Astrocyte (in vitro differentiated cells and primary cell): ENCODE data around the gene LUZP4.

Experiments used
- EZH2 ChIP-seq: IDR thresholded peaks from 2 replicates; pipeline ENCODE4 v1.6.1; 2012; ENCODE audit warnings: mild to moderate bottlenecking, low read length, inconsistent platforms; ENCODE audit not compliant: insufficient read depth
- TF ChIP-seq, protein P1 (sequence below): IDR thresholded peaks from 2 replicates; pipeline ENCODE4 v1.5.1; 2011; ENCODE audit warnings: low read depth, mild to moderate bottlenecking, inconsistent platforms, low read length, moderate library complexity; ENCODE audit not compliant: insufficient read depth

DNA sequence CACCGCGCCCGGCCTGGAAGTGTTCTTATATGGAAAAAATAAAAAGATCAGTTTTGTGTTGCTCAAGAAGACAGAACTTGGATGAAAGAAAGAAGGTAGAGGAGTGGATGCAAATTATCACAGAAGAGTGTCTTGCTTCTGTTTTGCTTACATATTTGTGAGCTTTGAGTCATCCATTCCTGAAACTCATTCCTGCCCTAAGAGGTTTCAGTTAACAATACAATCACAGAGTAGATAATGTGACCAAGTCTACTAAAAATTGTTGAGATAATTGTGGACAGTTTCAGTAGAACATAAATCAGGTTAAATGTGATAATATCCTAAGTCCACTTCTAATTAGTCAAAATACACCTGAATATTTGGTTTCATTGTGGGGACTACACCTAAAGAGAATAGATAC lies 29.2 kb upstream of the LUZP4 start:
- TF ChIP-seq, protein P1, sequence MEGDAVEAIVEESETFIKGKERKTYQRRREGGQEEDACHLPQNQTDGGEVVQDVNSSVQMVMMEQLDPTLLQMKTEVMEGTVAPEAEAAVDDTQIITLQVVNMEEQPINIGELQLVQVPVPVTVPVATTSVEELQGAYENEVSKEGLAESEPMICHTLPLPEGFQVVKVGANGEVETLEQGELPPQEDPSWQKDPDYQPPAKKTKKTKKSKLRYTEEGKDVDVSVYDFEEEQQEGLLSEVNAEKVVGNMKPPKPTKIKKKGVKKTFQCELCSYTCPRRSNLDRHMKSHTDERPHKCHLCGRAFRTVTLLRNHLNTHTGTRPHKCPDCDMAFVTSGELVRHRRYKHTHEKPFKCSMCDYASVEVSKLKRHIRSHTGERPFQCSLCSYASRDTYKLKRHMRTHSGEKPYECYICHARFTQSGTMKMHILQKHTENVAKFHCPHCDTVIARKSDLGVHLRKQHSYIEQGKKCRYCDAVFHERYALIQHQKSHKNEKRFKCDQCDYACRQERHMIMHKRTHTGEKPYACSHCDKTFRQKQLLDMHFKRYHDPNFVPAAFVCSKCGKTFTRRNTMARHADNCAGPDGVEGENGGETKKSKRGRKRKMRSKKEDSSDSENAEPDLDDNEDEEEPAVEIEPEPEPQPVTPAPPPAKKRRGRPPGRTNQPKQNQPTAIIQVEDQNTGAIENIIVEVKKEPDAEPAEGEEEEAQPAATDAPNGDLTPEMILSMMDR = no peak
- no peak for TF ChIP-seq EZH2
